Limb (tissue), 2 donors: ENCODE measurements around the gene HEXIM1.

ENCODE experiments used
- DNase-seq, 2 donors: peaks; one replicate each; pipeline ENCODE4 v3.0.0-alpha.2; 2016; ENCODE audit errors: extremely low spot score in 2 of 2

HEXIM1 gene

GRCh38 chr17:45171338-45172231 lies 23.3 kb downstream of the HEXIM1 start:
- DNase-seq, result peak; percentile 77 to 83

DNA sequence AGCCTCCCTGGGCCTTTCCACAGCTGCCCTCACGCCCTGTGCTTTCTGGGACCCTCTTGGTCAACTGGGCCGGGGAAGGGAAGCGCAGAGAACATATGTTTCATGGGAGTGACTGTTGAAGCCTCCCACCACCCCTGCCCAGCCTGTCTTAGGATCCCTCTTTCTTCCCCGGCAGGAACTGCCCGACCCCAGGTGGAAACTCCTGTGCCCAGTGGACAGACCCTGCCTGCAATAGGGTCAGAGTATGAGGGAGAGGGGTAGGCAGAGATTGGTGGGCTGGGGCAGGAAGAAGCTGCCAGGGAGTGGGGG lies 23.9 kb downstream of the HEXIM1 start:
- no peak for DNase-seq

GRCh38 chr17:45172541-45173286 lies 24.4 kb downstream of the HEXIM1 start:
- peak; percentile 74 to 86 for DNase-seq

- no peak for DNase-seq
Observed at GRCh38 chr17:45175759-45176115, 27.5 kb downstream of the HEXIM1 start.

DNA sequence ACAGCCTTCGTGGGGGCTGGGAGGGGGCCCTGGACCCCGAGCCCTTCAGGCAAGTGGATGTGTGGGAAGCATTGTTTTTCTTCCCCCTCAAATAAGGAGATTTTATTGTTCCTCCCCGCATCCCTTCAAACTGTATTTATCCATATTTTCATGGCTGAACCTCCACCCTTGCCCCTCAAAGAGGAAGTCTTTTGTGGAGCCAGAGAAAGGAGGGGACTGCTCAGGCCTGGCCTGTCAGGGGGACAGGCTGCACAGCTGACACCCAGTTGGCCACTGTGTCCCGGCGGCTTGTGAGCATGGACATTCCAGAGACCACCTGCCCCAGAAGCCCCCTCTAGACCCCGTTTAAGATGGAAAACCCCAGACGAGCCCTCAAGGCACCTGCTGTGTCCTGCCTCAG lies 29.3 kb downstream of the HEXIM1 start:
- no peak for DNase-seq

GRCh38 chr17:45184144-45184543 lies 35.9 kb downstream of the HEXIM1 start:
- DNase-seq, result no peak

DNA sequence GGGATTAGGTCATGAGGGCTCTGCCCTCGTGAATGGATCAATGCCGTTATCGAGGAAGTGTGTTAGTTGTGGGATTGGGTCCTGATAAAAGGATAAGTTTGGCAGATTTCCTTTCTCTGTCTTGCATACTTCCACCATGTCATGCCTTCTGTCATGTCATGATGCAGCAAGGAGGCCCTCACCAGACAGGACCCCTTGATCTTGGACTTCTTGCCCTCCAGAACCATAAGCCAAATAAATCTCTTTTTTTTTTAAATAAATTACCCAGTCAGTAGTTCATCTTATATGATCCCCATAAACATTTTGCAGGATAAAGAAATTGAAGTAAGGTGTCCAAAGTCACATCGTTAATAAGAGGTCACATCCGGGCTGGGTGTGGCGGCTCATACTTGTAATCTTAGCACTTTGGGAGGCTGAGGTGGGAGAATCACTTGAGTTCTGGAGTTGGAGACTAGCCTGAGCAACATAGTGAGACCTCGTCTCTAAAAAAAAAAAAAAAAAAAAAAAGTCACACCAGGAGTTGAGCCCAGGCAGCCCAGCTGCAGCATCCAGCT lies 38.6 kb downstream of the HEXIM1 start:
- no peak for DNase-seq

DNA sequence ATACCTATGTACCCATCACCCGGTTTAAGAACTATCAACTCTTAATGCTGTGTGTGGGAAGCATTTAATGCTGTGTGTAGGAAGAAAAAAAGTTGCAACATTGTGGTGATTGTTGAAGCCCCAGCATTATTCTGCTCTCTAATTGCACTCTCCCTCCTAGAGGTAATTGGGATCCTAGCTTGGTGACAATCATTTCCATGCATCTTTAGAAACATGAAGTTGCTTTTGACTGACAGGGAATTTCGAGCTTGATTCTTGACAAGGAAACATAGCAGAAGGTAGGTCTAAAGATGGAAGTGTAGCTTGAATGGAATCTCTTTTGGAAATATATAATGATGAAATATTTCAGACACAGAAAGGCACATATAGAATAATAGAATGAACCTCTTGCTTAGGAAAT lies 40.7 kb downstream of the HEXIM1 start:
- DNase-seq, result no peak

- no peak for DNase-seq
Observed at GRCh38 chr17:45190503-45191255, 42.4 kb downstream of the HEXIM1 start.

GRCh38 chr17:45195424-45195823 lies 47.1 kb downstream of the HEXIM1 start:
- DNase-seq, result no peak

- no peak for DNase-seq
Observed at GRCh38 chr17:45197108-45197507, 48.8 kb downstream of the HEXIM1 start.

- DNase-seq, result peak; percentile 83 to 92
Observed at GRCh38 chr17:45197555-45198334, 49.5 kb downstream of the HEXIM1 start.

GRCh38 chr17:45200701-45201100 lies 52.4 kb downstream of the HEXIM1 start:
- no peak for DNase-seq

GRCh38 chr17:45201457-45201856 lies 53.2 kb downstream of the HEXIM1 start:
- no peak for DNase-seq
